Breast epithelium (tissue), 3 donors: ENCODE results near the gene PRCC.

Source experiments
- POLR2AphosphoS5 ChIP-seq, 3 donors: sonication (generic); formaldehyde crosslinking; IDR thresholded peaks; one replicate each; pipeline ENCODE4 v1.6.1; 2017; ENCODE audit warnings: antibody characterized with exemption in 3 of 3
- TF ChIP-seq, protein P1 (sequence below), 3 donors: fragments of 450-650 bp; IDR thresholded peaks; one replicate each; pipeline ENCODE4 v1.5.1; 2016 to 2017; ENCODE audit warnings: antibody characterized with exemption in 3 of 3, mild to moderate bottlenecking in 3 of 3, moderate library complexity in 3 of 3

DNA sequence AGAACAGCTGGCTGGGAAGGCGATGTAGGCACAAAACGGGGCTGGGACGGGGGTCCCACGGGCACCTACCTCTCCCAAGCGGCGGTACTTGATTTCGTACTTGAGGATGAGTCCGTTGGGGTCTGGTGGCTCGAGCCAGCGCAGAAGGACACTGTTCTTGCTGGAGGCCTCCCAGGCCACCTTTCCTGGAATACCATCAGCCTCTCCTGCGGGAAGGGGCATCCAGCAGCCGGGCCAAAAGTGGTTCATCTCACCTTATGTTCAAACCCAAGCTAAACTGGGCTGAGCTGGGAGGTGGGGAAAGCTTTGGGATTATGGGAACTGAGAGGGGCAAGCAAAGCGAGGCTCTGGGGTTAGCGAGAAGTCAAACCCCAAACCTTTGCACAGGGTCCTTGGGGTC is 77.3 kb downstream of the PRCC start:
- no peak for TF ChIP-seq POLR2AphosphoS5 (IDR thresholded peaks at IDR 0.05)
- TF ChIP-seq, protein P1, sequence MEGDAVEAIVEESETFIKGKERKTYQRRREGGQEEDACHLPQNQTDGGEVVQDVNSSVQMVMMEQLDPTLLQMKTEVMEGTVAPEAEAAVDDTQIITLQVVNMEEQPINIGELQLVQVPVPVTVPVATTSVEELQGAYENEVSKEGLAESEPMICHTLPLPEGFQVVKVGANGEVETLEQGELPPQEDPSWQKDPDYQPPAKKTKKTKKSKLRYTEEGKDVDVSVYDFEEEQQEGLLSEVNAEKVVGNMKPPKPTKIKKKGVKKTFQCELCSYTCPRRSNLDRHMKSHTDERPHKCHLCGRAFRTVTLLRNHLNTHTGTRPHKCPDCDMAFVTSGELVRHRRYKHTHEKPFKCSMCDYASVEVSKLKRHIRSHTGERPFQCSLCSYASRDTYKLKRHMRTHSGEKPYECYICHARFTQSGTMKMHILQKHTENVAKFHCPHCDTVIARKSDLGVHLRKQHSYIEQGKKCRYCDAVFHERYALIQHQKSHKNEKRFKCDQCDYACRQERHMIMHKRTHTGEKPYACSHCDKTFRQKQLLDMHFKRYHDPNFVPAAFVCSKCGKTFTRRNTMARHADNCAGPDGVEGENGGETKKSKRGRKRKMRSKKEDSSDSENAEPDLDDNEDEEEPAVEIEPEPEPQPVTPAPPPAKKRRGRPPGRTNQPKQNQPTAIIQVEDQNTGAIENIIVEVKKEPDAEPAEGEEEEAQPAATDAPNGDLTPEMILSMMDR (IDR thresholded peaks at IDR 0.05) = no peak
